ENCODE results near the gene SULF2. TPM values are rescaled to one million over a fixed set of nuclear protein-coding genes. Genes with fewer than 3 reads are reported as not detected.

Gene SULF2
- total and polyA plus RNA-seq, 4 donors, result 78.8 to 350 (median 212) TPM

DNA sequence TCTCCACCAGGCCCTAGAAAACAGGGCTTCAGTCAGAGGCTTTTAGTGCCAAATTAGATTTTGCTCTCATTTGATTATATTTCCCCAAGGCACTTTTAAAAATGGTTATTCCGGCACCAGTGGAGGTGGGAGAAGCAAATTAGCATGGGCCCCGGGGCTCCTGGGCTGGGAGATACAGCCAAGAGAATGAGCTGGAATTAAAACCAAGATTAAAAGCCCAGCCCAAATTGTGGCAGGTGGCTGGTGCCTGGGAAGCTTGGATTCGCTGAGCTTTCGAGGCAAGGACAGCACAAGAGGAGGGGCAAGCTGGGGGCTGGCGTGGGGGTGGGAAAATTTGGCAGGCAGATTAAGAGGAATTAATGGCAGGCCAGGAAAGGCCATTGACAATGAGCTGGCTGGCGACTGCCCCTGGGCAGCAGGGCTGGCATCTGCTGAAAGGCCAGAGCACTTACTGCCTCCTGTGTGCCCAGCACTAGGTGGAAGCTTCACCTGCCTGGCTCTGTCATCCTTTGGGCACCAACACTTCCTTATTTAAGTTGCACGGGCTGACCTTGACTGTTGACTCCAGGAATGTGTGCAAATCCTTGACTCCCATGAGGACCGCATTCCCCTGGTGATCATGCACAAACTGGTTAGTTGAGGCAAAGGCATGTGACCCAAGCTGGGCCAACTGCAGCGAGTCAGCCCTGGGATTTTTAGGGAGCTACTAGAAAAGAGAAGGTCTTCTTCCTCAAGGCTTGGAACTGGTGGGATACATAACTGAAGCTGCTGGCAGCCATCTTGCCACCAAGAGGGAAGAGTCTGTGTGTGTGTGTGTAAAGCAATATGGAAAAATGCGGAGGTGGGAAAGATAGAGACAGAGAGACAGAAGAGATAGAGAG, 76.1 kb downstream of the SULF2 start:
- 51% methylated on average over 10 of the region's 10 CpGs for WGBS (ENCODE audit: insufficient coverage)
- no peak overlapping the region for H3K4me3 ChIP-seq (ENCODE audit: low read depth, low read length)

DNA sequence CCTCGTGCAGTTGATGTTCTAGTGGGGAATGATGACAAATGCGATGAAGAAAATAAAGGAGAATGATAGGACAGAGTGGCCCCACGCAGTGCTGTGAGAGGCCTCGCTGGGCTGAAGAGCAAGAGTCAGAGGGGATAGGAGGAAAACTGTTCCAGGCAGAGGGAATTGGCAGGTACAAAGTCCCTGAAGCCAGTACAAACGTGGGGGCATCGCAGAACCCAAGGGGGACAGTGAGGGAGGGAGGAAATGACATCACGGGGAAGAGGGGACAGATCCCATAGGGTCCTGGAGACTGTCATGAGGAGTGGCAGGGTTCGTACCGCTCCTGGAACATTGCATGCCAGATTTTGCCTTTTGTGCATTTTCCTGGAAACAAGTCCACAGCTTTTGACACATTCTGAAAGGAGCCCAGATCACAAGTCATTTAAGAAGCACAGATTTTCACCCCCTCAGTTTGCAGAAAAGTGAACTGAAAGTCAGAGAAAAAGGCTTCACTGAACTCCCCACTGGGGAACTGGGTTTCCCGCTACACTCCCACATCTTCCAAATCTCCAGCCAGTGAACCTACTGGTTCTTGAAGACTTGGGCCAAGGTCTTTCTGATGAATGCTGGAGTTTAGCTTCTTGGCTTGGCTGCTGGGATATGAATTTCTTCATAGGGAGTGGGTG, 77.0 kb downstream of the SULF2 start:
- DNase-seq (ENCODE audit: low read depth in 4 of 6, low spot score in 6 of 6), result peak in 1 of 6 donors; percentile 54
- WGBS (ENCODE audit: insufficient coverage), result 65% methylated on average over 8 of the region's 10 CpGs
- no peak overlapping the region for H3K4me3 ChIP-seq (ENCODE audit: low read depth, low read length)
- peaks cover 51% of the 10 kb centered on the region for H3K4me1 ChIP-seq (ENCODE audit: control insufficient read depth, insufficient read depth, low read length)
- H3K27ac ChIP-seq (ENCODE audit: low read depth, low read length), result no peak overlapping the region
- H3K27me3 ChIP-seq (ENCODE audit: control insufficient read depth, insufficient read depth, low read length), result no peaks in the 10 kb centered on the region
- no peaks in the 10 kb centered on the region for H3K9me3 ChIP-seq (ENCODE audit: control insufficient read depth, insufficient read depth, low read length)
- H3K36me3 ChIP-seq (ENCODE audit: control insufficient read depth, insufficient read depth, low read length), result peaks cover 8% of the 10 kb centered on the region

More for the DNA sequence above, 76.1 kb downstream of the SULF2 start:
- Histone ChIP-seq H3K9me3 (ENCODE audit: control insufficient read depth, insufficient read depth, low read length) (no peaks in the 10 kb centered on the region), H3K27ac (ENCODE audit: low read depth, low read length) (peak overlapping the region; percentile 1), H3K4me1 (ENCODE audit: control insufficient read depth, insufficient read depth, low read length) (peaks cover 59% of the 10 kb centered on the region), H3K27me3 (ENCODE audit: control insufficient read depth, insufficient read depth, low read length) (no peaks in the 10 kb centered on the region), H3K36me3 (ENCODE audit: control insufficient read depth, insufficient read depth, low read length) (peaks cover 8% of the 10 kb centered on the region)
- DNase-seq (ENCODE audit: low read depth in 4 of 6, low spot score in 6 of 6), result peak in 2 of 6 donors; percentile 65 to 82

DNA sequence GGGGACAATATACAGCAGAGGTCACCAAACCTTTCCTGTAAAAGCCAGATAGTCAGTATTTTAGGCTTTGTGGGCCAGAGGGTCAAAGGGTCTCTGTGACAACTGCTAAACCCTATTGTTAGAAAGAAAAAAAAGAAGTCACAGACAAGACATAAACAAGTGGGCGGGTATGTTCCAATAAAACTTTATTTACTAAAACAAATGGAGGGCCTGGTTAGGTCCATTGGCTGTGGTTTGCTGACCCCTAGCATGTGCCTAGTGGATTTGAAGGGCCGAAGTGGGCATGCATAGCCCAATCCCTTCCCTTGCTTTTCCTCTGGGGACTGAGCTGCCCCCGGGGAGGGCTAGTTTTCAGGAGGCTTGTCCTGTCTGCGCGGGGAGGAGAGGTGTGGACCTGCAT, 78.9 kb downstream of the SULF2 start:
- no peak overlapping the region for H3K4me3 ChIP-seq (ENCODE audit: low read depth, low read length)
- peaks cover 35% of the 10 kb centered on the region for H3K4me1 ChIP-seq (ENCODE audit: control insufficient read depth, insufficient read depth, low read length)
- 100% methylated on average over 3 of the region's 5 CpGs for WGBS (ENCODE audit: insufficient coverage)
- H3K9me3 ChIP-seq (ENCODE audit: control insufficient read depth, insufficient read depth, low read length), result no peaks in the 10 kb centered on the region
- DNase-seq (ENCODE audit: low read depth in 4 of 6, low spot score in 6 of 6), result no peak
- H3K36me3 ChIP-seq (ENCODE audit: control insufficient read depth, insufficient read depth, low read length), result peaks cover 5% of the 10 kb centered on the region
- H3K27ac ChIP-seq (ENCODE audit: low read depth, low read length), result no peak overlapping the region
- no peaks in the 10 kb centered on the region for H3K27me3 ChIP-seq (ENCODE audit: control insufficient read depth, insufficient read depth, low read length)

DNA sequence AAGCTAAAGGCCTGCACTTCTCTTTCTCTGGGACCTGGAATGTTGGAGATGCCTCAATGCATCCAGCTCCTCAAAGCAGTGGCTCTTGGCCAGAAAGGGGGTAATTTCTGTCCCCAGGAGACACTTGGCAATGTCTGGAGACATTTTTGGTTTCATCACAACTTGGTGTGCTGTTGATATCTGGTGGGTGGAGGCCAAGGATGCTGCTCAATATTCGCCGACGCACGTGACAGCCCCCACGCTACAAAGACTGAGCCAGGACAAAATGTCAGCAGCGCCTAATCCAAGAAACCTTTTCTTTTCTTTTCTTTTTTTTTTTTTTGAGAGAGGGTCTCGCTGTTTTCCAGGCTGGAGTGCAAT, 79.8 kb downstream of the SULF2 start:
- H3K4me3 ChIP-seq (ENCODE audit: low read depth, low read length), result no peak overlapping the region
- H3K36me3 ChIP-seq (ENCODE audit: control insufficient read depth, insufficient read depth, low read length), result peaks cover 5% of the 10 kb centered on the region
- 100% methylated on average over 1 of the region's 7 CpGs for WGBS (ENCODE audit: insufficient coverage)
- H3K9me3 ChIP-seq (ENCODE audit: control insufficient read depth, insufficient read depth, low read length), result no peaks in the 10 kb centered on the region
- no peak overlapping the region for H3K27ac ChIP-seq (ENCODE audit: low read depth, low read length)
- no peak for DNase-seq (ENCODE audit: low read depth in 4 of 6, low spot score in 6 of 6)
- H3K27me3 ChIP-seq (ENCODE audit: control insufficient read depth, insufficient read depth, low read length), result no peaks in the 10 kb centered on the region
- H3K4me1 ChIP-seq (ENCODE audit: control insufficient read depth, insufficient read depth, low read length), result peaks cover 27% of the 10 kb centered on the region

DNA sequence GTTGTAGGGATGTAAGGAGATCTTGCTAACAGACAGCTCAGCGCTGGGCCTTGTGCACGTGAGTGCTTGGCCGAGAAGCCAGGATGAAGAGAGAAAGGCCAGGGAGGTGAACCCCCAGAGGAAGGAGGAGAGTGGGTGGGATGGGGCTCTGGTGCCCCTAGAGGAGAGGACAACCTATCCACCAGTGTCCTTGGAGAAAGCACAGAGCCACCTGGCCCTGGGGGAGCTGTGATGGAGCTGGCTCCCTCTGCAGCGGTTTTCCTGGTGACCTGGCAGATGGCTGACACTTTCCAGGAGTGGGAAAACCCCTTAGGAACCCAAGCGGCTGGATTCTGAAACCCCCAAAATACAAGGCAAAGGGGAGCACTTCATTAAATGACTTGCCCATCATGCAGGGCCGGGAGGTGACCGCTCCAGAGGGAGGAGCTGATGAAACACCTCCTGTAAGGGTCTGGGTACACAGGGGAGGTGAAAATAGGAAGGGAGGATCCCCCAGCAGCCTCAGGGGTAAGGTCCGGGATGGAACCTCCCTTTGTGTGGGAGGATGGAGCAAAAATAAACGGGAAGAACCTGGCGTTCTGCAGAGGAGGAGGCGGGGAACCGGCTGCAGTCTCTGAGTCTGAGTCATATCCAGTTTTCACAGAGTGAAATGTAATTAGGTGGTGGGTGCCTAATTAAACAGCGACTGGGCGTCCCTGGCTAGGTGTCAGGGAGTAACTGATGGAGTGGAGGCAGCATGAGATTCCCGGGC, 80.4 kb downstream of the SULF2 start:
- Histone ChIP-seq H3K27ac (ENCODE audit: low read depth, low read length) (no peak overlapping the region), H3K4me1 (ENCODE audit: control insufficient read depth, insufficient read depth, low read length) (peaks cover 26% of the 10 kb centered on the region), H3K4me3 (ENCODE audit: low read depth, low read length) (no peak overlapping the region), H3K36me3 (ENCODE audit: control insufficient read depth, insufficient read depth, low read length) (peaks cover 5% of the 10 kb centered on the region), H3K9me3 (ENCODE audit: control insufficient read depth, insufficient read depth, low read length) (no peaks in the 10 kb centered on the region), H3K27me3 (ENCODE audit: control insufficient read depth, insufficient read depth, low read length) (no peaks in the 10 kb centered on the region)
- DNase-seq (ENCODE audit: low read depth in 4 of 6, low spot score in 6 of 6), result no peak
- 80% methylated on average over 15 of the region's 15 CpGs for WGBS (ENCODE audit: insufficient coverage)

DNA sequence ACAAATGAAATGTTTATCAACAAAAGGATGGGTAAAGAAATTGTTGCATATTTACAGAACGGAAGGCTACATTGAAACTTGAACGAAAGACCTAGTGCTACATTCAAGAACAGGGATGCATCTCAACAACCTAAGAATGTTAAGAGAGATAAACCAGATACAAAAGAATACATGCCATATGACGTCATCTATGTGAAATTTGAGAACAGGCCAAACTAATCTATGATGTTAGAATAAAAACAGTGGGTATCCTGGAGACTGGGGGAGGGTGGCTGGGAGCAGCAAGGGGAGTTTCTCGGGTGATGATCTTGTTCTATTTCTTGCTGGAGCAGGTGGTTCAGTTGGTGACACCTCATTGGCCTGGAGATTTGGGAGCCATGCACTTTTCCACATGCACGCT, 81.5 kb downstream of the SULF2 start:
- no peaks in the 10 kb centered on the region for H3K9me3 ChIP-seq (ENCODE audit: control insufficient read depth, insufficient read depth, low read length)
- DNase-seq (ENCODE audit: low read depth in 4 of 6, low spot score in 6 of 6), result no peak
- WGBS (ENCODE audit: insufficient coverage), result 60% methylated on average over 2 of the region's 5 CpGs
- H3K4me1 ChIP-seq (ENCODE audit: control insufficient read depth, insufficient read depth, low read length), result peaks cover 18% of the 10 kb centered on the region
- no peak overlapping the region for H3K27ac ChIP-seq (ENCODE audit: low read depth, low read length)
- peaks cover 5% of the 10 kb centered on the region for H3K36me3 ChIP-seq (ENCODE audit: control insufficient read depth, insufficient read depth, low read length)
- H3K27me3 ChIP-seq (ENCODE audit: control insufficient read depth, insufficient read depth, low read length), result no peaks in the 10 kb centered on the region
- no peak overlapping the region for H3K4me3 ChIP-seq (ENCODE audit: low read depth, low read length)

DNA sequence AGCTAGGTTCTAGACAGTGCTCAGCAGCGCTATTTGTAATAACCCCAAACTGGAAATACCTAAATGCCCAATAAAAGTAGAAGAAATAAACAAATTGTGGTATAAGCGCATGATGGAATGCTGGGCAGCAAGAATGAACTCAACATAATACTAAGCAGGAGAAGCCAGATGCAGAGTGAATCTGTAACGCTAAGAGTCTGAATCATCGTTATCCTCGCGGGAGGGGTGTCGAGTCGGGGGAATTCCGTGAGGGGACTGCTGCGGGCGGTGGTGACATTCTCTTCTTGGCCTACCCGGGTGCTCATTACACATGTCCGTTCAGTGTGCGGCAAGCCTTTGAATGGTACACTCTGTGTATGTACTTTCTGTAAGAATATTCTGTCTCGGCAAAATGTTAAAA, 83.7 kb downstream of the SULF2 start:
- H3K4me1 ChIP-seq (ENCODE audit: control insufficient read depth, insufficient read depth, low read length), result peaks cover 16% of the 10 kb centered on the region
- no peaks in the 10 kb centered on the region for H3K27me3 ChIP-seq (ENCODE audit: control insufficient read depth, insufficient read depth, low read length)
- H3K4me3 ChIP-seq (ENCODE audit: low read depth, low read length), result no peak overlapping the region
- WGBS (ENCODE audit: insufficient coverage), result 90% methylated on average over 12 of the region's 15 CpGs
- peaks cover 16% of the 10 kb centered on the region for H3K36me3 ChIP-seq (ENCODE audit: control insufficient read depth, insufficient read depth, low read length)
- no peak overlapping the region for H3K27ac ChIP-seq (ENCODE audit: low read depth, low read length)
- no peaks in the 10 kb centered on the region for H3K9me3 ChIP-seq (ENCODE audit: control insufficient read depth, insufficient read depth, low read length)
- no peak for DNase-seq (ENCODE audit: low read depth in 4 of 6, low spot score in 6 of 6)

DNA sequence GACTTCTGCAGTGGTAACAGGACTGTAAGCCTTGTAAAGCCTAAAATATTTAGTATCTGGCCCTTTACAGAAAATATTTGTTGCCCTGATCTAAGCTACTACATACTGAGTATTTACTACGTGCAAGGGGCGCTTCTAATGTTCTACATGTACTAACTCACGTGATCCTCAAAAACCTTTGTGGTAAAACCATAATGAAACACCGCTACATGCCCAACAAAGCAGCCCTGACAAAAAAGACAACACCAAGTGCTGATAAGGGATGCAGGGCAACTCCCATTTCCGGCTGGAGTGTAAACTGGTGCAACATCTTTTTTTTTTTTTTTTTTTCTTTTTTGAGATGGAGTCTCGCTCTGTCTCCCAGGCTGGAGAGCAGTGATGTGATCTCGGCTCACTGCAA, 85.0 kb downstream of the SULF2 start:
- Histone ChIP-seq H3K4me1 (ENCODE audit: control insufficient read depth, insufficient read depth, low read length) (peaks cover 15% of the 10 kb centered on the region), H3K27me3 (ENCODE audit: control insufficient read depth, insufficient read depth, low read length) (no peaks in the 10 kb centered on the region), H3K27ac (ENCODE audit: low read depth, low read length) (no peak overlapping the region), H3K9me3 (ENCODE audit: control insufficient read depth, insufficient read depth, low read length) (no peaks in the 10 kb centered on the region), H3K4me3 (ENCODE audit: low read depth, low read length) (no peak overlapping the region), H3K36me3 (ENCODE audit: control insufficient read depth, insufficient read depth, low read length) (peaks cover 16% of the 10 kb centered on the region)
- 100% methylated on average over 3 of the region's 7 CpGs for WGBS (ENCODE audit: insufficient coverage)
- no peak for DNase-seq (ENCODE audit: low read depth in 4 of 6, low spot score in 6 of 6)

DNA sequence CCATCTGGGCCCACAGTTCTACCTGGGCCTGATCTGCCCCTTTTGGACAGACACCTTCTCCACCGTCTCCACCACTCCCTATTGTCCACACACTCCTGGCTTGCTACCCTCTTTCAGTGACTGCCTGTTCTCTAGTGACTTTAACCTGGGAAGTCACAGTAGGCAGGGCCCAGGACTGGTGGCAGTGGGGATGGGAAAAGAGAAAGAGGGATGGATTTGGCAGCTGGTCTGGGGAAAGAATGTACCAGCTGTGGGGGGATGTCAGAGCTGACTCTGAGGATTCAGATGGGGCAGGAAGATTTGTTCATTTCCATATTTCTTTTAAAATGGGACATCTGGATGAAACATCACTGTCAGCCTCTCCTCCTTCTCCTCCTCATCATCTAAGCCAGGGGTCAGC, 85.5 kb downstream of the SULF2 start:
- H3K27ac ChIP-seq (ENCODE audit: low read depth, low read length), result no peak overlapping the region
- no peak for DNase-seq (ENCODE audit: low read depth in 4 of 6, low spot score in 6 of 6)
- H3K9me3 ChIP-seq (ENCODE audit: control insufficient read depth, insufficient read depth, low read length), result no peaks in the 10 kb centered on the region
- H3K4me1 ChIP-seq (ENCODE audit: control insufficient read depth, insufficient read depth, low read length), result peaks cover 10% of the 10 kb centered on the region
- peaks cover 14% of the 10 kb centered on the region for H3K36me3 ChIP-seq (ENCODE audit: control insufficient read depth, insufficient read depth, low read length)
- H3K27me3 ChIP-seq (ENCODE audit: control insufficient read depth, insufficient read depth, low read length), result no peaks in the 10 kb centered on the region
- H3K4me3 ChIP-seq (ENCODE audit: low read depth, low read length), result no peak overlapping the region
- no CpG with 5 or more reads among the region's 1 CpG for WGBS (ENCODE audit: insufficient coverage)

Measured in spinal cord (tissue), 10 donors.